Measurements from ENCODE around the gene KNDC1. TPM values are rescaled to one million over a fixed set of nuclear protein-coding genes. Genes with fewer than 3 reads are reported as not detected.

Gene KNDC1
- total RNA-seq, 1 donor from 2014 or later = not detected

GRCh38 chr10:133156674-133157579 lies 3.1 kb upstream of the KNDC1 start:
- DNase-seq (ENCODE audit: missing footprints) = no peak
- ATAC-seq = no peak
- intact Hi-C loops (cut with DNase I) = no loop called here

DNA sequence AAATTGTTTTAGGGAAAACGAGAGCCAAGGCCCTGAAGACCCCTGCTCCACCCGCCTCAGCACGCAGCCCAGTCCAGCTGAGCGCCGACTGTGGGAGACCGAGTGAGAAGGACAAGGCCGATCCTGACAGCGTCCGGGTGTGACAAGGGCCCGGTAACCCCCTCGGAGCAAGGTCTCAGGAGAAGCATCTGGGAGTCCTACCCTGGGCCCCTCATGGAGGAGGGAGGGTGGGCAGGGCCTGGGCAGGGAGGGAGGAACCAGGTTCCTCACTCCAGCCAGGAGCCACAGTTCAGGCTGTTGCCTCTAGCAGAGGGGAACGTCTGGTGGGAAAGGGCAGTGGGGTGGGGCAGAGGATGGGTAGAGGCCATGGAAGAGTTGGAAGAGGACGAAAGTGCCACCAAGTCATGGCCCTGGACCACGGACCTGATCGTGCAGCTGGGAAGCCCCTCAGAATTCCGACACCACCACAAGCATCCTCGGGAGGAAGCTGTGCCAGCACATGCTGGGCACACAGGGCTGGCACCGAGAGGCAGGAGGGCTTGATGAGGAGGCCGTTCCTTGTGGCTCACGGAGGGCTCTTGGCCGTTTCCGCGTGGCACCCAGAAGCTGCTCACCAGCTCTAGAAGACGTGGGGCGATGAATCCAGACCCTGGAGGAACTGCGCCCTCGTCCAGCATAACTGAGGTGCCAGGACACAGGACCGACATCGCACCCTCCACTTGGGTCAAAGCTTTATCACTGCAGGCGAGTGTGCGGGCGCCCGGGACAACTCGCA lies 2.2 kb upstream of the KNDC1 start:
- no peak for DNase-seq (ENCODE audit: missing footprints)
- ATAC-seq = no peak
- intact Hi-C loops (cut with DNase I) = no loop called here

DNA sequence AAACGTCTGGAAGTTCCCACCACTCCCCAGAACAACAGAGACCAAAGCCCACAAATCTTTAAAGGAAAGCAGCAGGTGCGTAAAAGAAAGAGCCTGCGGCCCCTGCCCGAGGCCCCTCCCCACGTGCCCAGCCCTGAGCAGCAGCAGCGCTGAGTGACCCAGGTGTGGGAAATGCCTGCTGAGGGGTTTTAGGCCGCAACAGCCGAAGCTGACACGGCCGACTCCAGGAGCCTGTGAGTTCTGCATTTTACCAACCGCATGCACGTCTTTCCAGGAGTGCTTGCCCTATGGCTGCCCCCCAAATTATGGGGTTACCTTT lies 1.6 kb upstream of the KNDC1 start:
- DNase-seq (ENCODE audit: missing footprints) = no peak

GRCh38 chr10:133158756-133159610 lies 1.0 kb upstream of the KNDC1 start:
- ATAC-seq (no peak), DNase-seq (ENCODE audit: missing footprints) (no peak)
- intact Hi-C loops (cut with DNase I) = no loop called here

More for the DNA sequence above, 1.6 kb upstream of the KNDC1 start:
- intact Hi-C loops (cut with DNase I) = no loop called here
- no peak for ATAC-seq

DNA sequence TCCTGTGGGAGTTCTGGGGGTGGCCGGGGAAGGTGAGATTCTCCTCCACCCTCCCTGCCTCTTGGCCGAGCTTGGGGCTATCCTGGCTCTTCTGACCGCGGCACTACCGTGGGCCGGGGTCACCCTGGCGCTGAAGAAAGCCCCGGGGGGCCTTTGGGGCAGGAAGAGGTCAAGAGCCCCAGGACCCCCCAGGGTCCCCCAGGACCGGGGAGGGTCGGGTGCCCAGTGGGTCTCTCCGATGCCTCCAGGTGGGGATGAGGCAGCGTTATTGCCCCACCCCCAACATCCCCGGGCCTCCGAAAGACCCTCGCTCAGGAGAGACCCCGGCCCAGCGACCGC lies 439 bp upstream of the KNDC1 start:
- no peak for ATAC-seq
- intact Hi-C loops (cut with DNase I) = no loop called here
- no peak for DNase-seq (ENCODE audit: missing footprints)

DNA sequence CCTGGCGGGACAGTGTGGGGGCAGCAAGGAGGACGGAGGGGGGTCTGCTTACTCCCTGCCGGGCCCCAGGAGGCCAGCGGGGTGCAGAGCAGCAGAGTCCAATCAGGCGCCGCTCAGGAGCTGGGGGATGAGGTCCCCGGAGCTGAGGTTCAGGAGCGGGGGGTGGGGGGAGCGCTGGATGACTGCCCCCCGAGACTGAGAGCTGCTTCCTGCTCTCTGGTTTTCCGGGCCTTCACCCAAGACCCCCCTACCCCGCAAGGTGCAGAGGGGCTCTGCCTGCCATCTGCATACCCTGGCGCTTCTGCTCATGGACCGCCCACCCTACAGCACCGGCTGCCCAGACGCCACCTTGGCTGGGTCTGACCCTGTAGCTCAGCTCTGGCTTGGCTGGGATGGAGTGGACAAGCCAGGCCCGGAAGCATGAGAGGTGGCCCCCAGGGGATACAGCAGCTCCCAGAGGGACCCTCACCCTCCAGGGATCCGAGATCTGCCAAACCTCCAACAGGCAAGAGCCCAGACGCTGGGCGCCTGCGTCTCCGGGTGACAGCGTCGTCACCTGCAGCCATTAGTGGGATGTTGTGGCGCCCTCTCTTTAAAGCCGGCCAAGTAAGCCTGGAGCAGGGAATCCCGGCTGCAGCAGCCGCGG lies 930 bp downstream of the KNDC1 start:
- DNase-seq (ENCODE audit: missing footprints) (peak; percentile 44), ATAC-seq (no peak)
- intact Hi-C loops (cut with DNase I) = no loop called here

DNA sequence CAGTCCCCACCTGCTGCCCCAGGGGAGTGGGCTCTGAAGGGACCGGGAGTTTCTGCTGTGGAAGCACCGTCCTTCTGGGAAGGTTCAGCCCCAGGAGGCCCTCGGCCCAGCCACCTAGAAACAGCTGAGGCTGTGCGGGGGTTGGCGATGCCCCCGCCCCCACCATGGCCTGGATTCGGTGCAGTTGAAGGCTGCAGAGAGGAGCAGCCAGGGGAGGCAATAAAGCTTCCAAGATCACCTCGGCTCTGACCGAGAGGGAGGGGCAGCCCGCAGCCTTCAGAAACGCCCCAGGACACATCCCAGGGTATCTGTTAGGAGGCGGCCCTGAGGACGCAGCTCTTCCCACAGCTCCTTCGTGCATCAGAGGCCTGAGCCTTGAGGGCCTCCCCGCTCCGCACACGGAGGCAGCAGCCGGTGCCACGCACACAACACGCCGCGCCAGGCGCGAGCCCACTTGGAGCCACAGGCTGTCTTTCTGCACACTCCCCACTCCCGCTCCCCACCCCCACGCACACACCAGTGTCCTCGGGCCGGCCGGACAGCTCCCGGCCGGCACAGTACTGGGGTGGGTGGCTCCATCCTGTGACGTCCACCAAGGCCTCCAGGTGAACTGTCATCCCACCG lies 1.6 kb downstream of the KNDC1 start:
- intact Hi-C loops (cut with DNase I) = no loop called here
- no peak for DNase-seq (ENCODE audit: missing footprints)
- ATAC-seq = no peak

DNA sequence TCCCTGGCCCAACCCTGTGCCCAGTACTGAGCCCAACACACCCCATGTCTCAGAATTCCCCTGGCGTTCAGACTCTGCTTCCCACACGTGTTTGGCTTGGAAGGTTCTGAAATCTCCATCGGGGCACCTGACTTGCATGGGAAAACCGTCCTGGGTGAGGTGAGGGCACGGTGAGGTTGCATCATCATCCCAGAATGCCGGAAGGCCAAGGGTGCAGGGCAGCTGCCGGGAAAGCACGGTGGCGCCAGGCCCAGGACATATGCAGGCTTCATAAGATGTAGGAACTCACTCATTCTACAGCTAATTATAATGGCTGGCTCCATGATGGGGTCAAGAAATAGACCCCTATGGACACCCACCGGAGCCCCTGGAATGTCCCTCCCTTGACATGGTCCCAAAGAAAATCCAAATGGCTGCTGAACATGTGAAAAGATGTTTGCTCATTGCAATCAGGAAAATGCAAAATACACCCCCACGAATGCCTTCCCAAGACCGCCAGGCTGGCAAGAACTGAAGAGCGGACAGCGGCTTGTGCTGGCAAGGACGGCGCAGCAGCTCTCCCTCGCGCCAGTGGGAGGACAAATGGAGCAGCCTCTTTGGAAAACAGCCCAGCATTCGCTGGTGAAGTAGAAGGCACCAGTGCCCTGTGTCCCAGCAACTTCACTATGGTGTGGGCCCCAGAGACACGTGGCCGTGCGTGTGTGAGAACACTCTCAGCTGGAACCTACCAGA lies 2.3 kb downstream of the KNDC1 start:
- no peak for DNase-seq (ENCODE audit: missing footprints)
- intact Hi-C loops (cut with DNase I) = no loop called here
- no peak for ATAC-seq

GRCh38 chr10:133162910-133163856 lies 3.2 kb downstream of the KNDC1 start:
- peak; percentile 53 for DNase-seq (ENCODE audit: missing footprints)
- intact Hi-C loops (cut with DNase I) = no loop called here
- no peak for ATAC-seq

GRCh38 chr10:133163889-133164815 lies 4.1 kb downstream of the KNDC1 start:
- peak; percentile 37 for DNase-seq (ENCODE audit: missing footprints)
- intact Hi-C loops (cut with DNase I) = no loop called here
- no peak for ATAC-seq

DNA sequence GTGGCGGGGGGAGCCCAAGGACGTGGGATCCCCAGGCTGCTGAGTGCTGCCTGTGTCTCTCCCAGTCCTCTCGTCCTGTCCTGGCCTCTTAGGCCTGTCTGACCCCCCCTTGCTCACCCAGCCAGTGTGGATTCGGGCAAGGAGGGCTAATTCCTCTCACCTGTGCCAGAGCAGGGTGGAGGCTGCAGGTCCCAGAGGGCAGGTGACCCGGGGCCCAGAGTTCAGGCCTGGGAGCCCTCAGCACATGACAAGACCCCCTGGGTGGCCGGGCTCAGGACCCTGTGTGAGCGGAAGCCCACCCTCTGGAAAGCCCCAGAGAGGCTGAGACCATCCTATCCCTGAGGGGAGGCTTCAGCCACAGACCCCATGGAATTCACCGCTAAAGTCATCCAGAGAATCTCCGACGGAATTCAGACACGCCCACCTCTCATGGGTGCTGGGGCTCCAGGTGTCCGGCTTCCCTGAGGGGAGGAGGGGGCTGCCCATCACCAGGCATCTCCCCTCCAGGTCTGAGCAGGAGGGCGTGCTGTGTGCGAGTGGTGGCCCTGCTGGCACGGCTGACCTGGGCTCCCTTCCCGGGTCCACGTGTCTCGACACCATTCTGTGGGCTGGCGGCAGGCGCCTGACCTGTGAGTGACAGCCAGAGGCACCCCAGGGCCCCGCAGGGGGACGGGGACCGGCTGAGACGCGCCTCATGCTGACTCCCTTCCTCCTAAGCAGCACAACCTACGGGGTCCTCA lies 5.0 kb downstream of the KNDC1 start:
- peak; percentile 56 for DNase-seq (ENCODE audit: missing footprints)
- intact Hi-C loops (cut with DNase I) = no loop called here
- ATAC-seq = no peak

DNA sequence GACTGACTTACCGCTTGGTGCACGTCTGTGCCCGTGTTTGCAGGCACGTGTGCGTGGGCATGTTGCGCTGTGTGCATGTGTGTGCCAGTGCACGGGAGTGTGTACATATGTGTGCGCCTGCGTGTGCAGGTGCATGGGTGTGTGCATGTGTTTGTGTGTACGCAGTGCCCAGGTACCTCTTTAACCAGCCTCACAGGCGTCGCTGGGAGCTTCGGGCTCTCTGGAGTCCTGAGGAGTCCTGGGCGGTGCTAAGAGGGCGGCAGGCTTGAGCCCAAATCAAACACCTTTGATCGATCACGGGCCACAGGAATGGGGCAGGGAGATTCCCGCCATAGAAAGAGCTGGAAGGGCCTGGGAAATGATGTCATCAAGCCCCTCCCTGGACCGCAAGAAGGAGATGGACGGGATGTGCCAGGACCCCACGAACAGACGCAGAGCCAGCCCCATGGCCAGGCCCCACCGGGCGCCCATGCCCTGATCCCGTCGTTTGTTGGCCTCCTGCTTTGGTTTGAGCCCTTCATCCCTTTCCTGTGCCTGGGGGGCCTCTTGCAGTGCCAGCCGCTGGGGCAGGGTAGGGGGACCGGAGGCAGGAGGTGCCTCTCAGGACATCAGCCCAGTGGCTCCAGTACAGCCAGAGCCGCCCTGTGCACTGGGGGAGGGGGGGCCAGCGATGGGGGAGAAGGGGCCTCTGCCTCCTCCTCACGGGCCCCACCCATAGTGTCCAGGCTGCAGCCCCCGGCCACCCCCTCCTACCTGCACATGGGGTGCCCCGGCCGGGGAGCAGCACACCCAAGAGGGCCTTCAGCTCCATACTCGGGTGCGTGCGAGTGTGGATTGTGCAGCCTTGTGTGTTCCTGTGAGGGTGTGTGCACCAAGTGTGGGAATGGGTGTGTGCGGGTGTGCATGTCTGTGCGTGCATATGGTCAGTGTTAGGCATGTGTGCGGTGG lies 5.8 kb downstream of the KNDC1 start:
- intact Hi-C loops (cut with DNase I) = no loop called here
- DNase-seq (ENCODE audit: missing footprints) (peak; percentile 52), ATAC-seq (no peak)

- ATAC-seq (no peak), DNase-seq (ENCODE audit: missing footprints) (peak; percentile 50)
- intact Hi-C loops (cut with DNase I) = no loop called here
Observed at GRCh38 chr10:133166504-133166827, 6.4 kb downstream of the KNDC1 start.
